GM06990 (cell line): ENCODE data around the gene SLC14A1.

Source experiments
- DNase-seq: peaks from one replicate; pipeline ENCODE4 v3.0.0-alpha.2; 2011; ENCODE audit not compliant: insufficient read length; ENCODE audit errors: extremely low read depth
- H3K27me3 ChIP-seq: replicated peaks from 2 replicates; pipeline ENCODE4 v1.6.0; 2011; ENCODE audit warnings: low read length; ENCODE audit not compliant: control insufficient read depth, insufficient read depth
- H3K36me3 ChIP-seq: 2 replicates; pipeline ENCODE4 v1.5.1; 2011; ENCODE audit warnings: low read length; ENCODE audit not compliant: control insufficient read depth, insufficient read depth
- H3K4me3 ChIP-seq: replicated peaks from 2 replicates; pipeline ENCODE4 v1.5.1; 2011; ENCODE audit warnings: low read depth, mild to moderate bottlenecking, control low read depth, low read length
- CTCF ChIP-seq: IDR thresholded peaks from 2 replicates; pipeline ENCODE4 v1.5.1; 2011; ENCODE audit warnings: low read length, control low read depth, mild to moderate bottlenecking, inconsistent platforms; ENCODE audit not compliant: insufficient read depth, poor library complexity, severe bottlenecking

The SLC14A1 gene

GRCh38 chr18:45708831-45709230, 15.2 kb upstream of the SLC14A1 start:
- no peaks in the 10 kb centered on the region for H3K27me3 ChIP-seq
- DNase-seq: no peak
- no peak for TF ChIP-seq CTCF
- H3K36me3 ChIP-seq: no peaks in the 10 kb centered on the region
- no peak overlapping the region for H3K4me3 ChIP-seq

GRCh38 chr18:45712061-45712460, 11.9 kb upstream of the SLC14A1 start:
- Histone ChIP-seq H3K36me3 (no peaks in the 10 kb centered on the region), H3K4me3 (no peak overlapping the region), H3K27me3 (no peaks in the 10 kb centered on the region)
- DNase-seq: no peak
- TF ChIP-seq CTCF: no peak

DNA sequence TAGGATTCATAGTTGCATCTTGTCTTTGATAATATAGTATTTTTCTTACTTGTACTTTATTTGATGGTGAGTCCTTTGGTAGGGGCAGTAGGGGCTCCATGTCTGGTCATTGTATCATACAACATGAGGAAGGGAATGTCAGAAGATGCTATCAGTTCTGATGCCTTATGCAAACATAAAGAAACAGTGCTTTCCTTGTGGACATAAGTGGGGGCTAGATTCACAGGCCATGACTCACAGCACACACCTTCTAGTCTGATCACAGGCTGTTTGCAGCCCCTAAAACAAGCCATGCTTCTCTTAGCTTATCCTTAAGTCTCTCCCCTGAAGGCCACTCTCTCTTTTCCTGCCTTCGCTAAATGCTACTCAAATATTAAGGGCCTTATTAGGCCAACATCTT, 10.7 kb upstream of the SLC14A1 start:
- Histone ChIP-seq H3K27me3 (no peaks in the 10 kb centered on the region), H3K4me3 (no peak overlapping the region), H3K36me3 (no peaks in the 10 kb centered on the region)
- no peak for DNase-seq
- no peak for TF ChIP-seq CTCF

GRCh38 chr18:45715212-45715780, 8.7 kb upstream of the SLC14A1 start:
- H3K4me3 ChIP-seq: no peak overlapping the region
- no peaks in the 10 kb centered on the region for H3K36me3 ChIP-seq
- TF ChIP-seq CTCF: no peak
- no peak for DNase-seq
- H3K27me3 ChIP-seq: no peaks in the 10 kb centered on the region

DNA sequence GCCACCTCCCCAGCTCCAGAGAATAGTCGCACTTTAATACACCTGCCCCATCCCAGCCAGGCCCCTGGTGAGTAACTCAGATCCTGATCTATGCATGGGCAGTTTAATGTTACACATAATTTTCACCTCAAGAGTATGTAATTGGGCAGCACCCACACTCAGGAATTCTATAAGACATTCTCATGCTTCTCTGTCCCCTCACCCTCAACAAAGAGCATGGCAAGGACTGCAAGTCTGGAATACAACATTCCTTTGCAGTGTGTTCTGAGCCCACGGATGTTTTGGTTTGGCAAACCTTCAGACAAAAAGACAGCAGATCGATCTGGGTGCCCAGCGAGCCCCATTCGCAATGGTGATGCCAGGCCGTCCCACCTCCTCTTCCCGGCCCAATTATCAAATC, 4.9 kb upstream of the SLC14A1 start:
- Histone ChIP-seq H3K36me3 (no peaks in the 10 kb centered on the region), H3K4me3 (no peak overlapping the region)

More for the DNA sequence above, 4.9 kb upstream of the SLC14A1 start:
- TF ChIP-seq CTCF: no peak
- no peak for DNase-seq
- no peaks in the 10 kb centered on the region for H3K27me3 ChIP-seq
